NCI-H524 (cell line): ENCODE measurements around the gene FLII.
"Not testable (repeated sequence)": the region's sequence is repeated elsewhere in the genome, so short reads cannot be mapped to it uniquely, and the experiment has no call there.

ENCODE experiments used
- DNase-seq, 2 experiments: peaks; one replicate each; lab custom pipeline; 2025; lab: John Stamatoyannopoulos, UW

The FLII gene

DNA sequence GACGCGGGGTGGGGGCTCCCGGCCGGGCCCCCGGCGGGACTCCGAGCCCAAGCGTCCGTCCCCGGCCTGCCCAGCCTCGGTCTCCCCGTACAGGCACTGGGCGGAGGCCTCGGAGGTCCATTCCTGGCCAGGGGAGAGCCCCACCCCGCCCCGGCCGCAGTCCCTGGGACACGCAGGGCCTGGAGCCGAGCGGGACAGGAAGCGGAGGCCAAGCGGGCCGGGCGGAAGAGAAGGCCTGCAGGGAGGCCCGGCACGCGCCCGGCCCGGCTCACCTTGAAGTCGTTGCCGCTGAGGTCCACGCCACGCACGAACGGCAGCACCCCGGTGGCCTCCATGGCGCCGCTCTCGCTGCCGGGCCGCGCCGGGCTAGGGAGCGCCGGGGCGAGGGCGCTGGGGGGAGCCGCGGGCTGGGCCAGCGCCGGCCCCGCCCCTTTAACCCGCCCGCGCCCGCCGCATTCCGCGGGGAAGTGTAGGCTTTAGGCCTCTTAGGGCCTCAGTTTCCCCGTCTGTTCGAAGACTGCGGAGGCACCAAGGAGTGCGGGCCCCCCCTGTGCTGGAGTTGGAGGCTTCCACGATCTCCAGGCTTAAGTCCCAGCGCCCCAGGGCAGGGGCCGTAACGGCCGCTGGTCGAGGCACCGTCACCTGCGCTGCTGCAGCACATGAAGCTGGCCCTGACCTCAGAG is at the start of gene FLII:
TSS of gene FLII (minus strand) at position 383 of the 683 bp plus-strand sequence. CDS start at position 335, 48 bp downstream.
- DNase-seq: no peak

GRCh38 chr17:18303206-18303605 is 44.7 kb upstream of the FLII start:
- DNase-seq: not testable (repeated sequence)

- no peak for DNase-seq
Measured at GRCh38 chr17:18300725-18301480, 42.4 kb upstream of the FLII start.

GRCh38 chr17:18298061-18298460 is 39.5 kb upstream of the FLII start:
- not testable (repeated sequence) for DNase-seq

DNA sequence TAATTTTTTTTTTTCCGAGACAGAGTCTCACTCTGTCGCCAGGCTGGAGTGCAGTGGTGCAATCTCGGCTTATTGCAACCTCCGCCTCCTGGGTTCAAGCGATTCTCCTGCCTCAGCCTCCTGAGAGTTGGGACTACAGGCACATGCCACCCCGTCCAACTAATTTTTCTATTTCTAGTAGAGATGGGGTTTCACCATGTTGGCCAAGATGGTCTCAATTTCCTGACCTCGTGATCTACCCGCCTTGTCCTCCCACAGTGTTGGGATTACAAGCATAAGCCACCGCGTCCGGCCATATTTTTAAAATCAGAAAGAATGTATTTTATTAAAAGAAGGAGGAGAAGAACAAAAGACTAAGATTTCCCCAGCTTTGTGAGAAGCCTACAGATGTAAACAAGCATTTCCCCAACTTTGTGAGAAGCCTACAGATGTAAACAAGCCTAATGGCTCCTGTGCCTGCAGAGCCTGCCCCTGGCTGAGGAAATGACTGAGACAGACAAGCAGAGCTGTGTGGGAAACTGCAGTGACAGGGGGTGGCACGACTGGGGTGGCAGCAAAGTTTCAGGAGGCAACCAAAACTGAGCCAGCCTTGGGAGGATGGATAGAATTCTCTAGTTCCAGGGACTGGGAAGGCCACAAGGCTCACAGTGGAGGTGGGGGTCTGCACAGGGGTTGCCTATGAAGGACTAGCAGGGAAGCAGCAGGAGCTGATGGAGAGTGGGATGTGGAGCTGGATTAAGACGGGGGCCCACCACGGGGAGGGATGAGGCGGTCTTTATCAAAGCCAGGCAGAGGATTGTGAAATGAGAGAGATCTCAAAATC is 33.4 kb upstream of the FLII start:
- no peak for DNase-seq

GRCh38 chr17:18285296-18285695 is 26.8 kb upstream of the FLII start:
- no peak for DNase-seq

DNA sequence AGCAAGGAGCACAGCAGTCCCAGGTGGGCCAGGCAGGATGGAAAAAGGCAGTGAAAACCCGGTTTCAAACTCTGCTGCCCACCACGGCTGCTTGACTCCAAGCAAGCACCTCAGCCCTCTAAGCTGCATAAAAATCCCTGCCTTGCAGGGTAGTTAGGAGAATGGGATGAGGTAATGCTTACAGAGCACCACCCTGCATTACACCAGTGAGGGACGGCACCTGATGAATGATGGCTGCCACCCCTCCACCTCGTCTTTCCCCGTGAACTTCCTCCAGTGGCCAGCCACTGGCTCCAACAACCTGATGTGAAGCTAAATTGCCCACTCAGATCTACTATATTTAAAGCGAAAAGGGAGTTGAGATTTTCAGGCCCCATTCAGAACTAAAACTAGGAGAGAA is 23.2 kb upstream of the FLII start:
- DNase-seq: no peak

- no peak for DNase-seq
Measured at GRCh38 chr17:18280766-18281371, 22.3 kb upstream of the FLII start.

GRCh38 chr17:18280249-18280648 is 21.7 kb upstream of the FLII start:
- DNase-seq: no peak

GRCh38 chr17:18278867-18279266 is 20.3 kb upstream of the FLII start:
- DNase-seq: no peak

GRCh38 chr17:18277076-18277475 is 18.5 kb upstream of the FLII start:
- no peak for DNase-seq

- DNase-seq: no peak
Measured at GRCh38 chr17:18270046-18270931, 11.8 kb upstream of the FLII start.

- DNase-seq: no peak
Measured at GRCh38 chr17:18267927-18268711, 9.6 kb upstream of the FLII start.

DNA sequence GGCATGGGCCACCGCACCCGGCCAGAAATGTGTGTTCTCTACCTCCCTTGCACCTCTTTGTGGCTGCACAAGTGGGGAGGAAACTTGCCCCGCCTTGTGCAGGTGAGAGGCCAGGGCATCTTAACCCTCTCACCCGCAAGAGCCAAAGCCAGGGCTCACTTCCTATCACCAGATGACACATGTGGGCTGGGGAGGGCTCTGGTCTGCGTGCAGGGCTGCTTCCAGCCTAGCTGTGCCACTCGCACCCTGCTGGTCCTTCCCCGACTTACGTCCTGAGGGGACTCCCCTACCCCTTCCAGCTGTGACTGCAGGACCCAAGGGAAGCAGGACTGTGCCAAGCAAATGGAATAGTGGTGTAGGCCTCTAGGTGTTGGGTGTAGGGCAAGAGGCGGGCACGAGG is 8.8 kb upstream of the FLII start:
- no peak for DNase-seq

DNA sequence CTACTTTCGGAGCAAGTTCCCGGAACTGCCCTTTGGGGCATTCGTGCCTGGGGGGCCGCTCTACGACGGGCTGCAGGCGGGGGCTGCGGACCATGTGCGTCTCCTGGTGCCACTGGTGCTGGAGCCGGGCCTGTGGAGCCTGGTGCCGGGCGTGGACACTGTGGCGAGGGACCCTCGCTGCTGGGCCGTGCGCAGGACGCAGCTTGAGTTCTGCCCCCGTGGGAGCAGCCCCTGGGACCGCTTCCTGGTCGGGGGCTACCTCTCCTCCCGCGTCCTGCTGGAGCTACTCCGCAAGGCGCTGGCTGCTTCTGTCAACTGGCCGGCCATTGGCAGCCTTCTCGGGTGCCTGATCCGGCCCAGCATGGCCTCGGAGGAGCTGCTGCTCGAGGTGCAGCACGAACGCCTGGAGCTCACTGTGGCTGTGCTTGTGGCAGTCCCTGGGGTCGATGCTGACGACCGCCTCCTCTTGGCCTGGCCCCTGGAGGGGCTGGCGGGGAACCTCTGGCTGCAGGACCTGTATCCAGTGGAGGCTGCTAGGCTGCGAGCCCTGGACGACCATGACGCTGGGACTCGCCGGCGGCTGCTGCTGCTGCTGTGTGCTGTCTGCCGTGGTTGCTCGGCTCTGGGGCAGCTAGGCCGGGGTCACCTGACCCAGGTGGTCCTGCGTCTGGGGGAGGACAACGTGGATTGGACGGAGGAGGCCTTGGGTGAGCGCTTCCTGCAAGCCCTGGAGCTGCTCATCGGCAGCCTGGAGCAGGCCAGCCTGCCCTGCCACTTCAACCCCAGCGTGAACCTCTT is 5.5 kb upstream of the FLII start:
- DNase-seq: no peak

GRCh38 chr17:18262641-18263040 is 4.1 kb upstream of the FLII start:
- DNase-seq: no peak

GRCh38 chr17:18262111-18262510 is 3.6 kb upstream of the FLII start:
- no peak for DNase-seq

DNA sequence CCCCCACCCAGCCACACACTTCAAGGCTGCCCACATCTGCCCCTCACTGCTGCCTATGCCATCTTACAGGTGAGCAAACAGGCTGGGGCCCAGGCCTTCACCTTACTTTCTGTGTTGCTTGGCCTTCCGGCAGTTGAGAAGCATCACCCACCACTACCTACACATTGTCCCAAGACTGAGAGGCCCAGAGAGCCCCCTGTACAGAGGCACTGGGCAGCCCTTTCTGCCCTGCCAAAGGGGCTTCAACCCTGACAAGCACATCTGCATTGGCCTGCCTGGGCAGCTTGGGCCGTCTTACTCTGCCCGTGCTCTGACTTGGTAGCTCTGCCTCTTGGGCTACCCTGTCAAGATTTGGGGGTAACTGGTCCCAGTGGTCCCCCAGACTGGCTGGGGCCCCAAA is 3.1 kb upstream of the FLII start:
- DNase-seq: no peak

- DNase-seq: no peak
Measured at GRCh38 chr17:18261146-18261515, 2.6 kb upstream of the FLII start.
